Mucosa of descending colon (tissue), 3 donors: ENCODE data around the gene KCNS1. TPM values are rescaled to one million over a fixed set of nuclear protein-coding genes. Genes with fewer than 3 reads are reported as not detected.

Experiments used
- ATAC-seq: fragments of 200-7000 bp; cut with Tn5 transposase; one replicate; pipeline ENCODE4 v1.9.1; 2020; ENCODE audit warnings: mild to moderate bottlenecking, moderate library complexity
- DNase-seq, 3 donors: peaks; one replicate each; pipeline ENCODE4 v3.0.0-alpha.2; 2020
- H3K36me3 ChIP-seq: fragments of 200-600 bp; one replicate; pipeline ENCODE4 v1.8.0; 2021; ENCODE audit warnings: low read depth, mild to moderate bottlenecking
- H3K4me1 ChIP-seq: fragments of 200-600 bp; one replicate; pipeline ENCODE4 v1.8.0; 2021; ENCODE audit warnings: low read depth, mild to moderate bottlenecking
- H3K4me3 ChIP-seq: fragments of 200-600 bp; one replicate; pipeline ENCODE4 v1.8.0; 2021; ENCODE audit warnings: mild to moderate bottlenecking
- H3K9me3 ChIP-seq: fragments of 200-600 bp; one replicate; pipeline ENCODE4 v1.8.0; 2021; ENCODE audit warnings: mild to moderate bottlenecking
- CTCF ChIP-seq: fragments of 200-600 bp; IDR thresholded peaks from one replicate; pipeline ENCODE4 v1.8.0; 2022; ENCODE audit warnings: antibody characterized with exemption, mild to moderate bottlenecking
- intact Hi-C, 2 donors: fragments of 100-400 bp; cut with DNase I in 1 of 2; cut with micrococcal nuclease in 1 of 2; formaldehyde crosslinking; loops; one replicate each; pipeline versions ENCODE4 v1.11.0 to v1.11.1; 2022; cut with DNase I, micrococcal nuclease
- total RNA-seq, 3 donors: library from RNA; stranded (reverse); fragmentation: NEBNext Ultra II Directional in 2 of 3; extraction: Animal tissue kit (Norgen Biotek cat#: 25700) in 2 of 3; gene quantifications; one replicate each; pipeline versions ENCODE4 v1.2.1 to v1.2.4, GENCODE V29; 2021 to 2023
- donor health status: DM: no; HTN: no; CAD: no; lungs with moderate emphysema.
- donor health status: DM: no; HTN: no; CAD: no.
- donor health status: DM: no; HTN: yes; CAD: no.

The KCNS1 gene
- total RNA-seq, 3 donors from 2014 or later: 0.09 to 0.17 TPM; not detected in 1

GRCh38 chr20:45113865-45114264 lies 12.9 kb upstream of the KCNS1 start:
- intact Hi-C loops: no loop called here
- no peak for ATAC-seq
- no peak for DNase-seq
- no peaks in the 10 kb centered on the region for H3K9me3 ChIP-seq
- H3K4me3 ChIP-seq: no peak overlapping the region
- H3K36me3 ChIP-seq: no peaks in the 10 kb centered on the region
- no peaks in the 10 kb centered on the region for H3K4me1 ChIP-seq
- TF ChIP-seq CTCF: no peak

GRCh38 chr20:45112754-45113153 lies 11.8 kb upstream of the KCNS1 start:
- Histone ChIP-seq H3K9me3 (no peaks in the 10 kb centered on the region), H3K36me3 (no peaks in the 10 kb centered on the region), H3K4me1 (no peaks in the 10 kb centered on the region), H3K4me3 (no peak overlapping the region)
- no peak for ATAC-seq
- TF ChIP-seq CTCF: no peak
- no peak for DNase-seq
- intact Hi-C loops: no loop called here

- ATAC-seq (no peak), DNase-seq (no peak)
- no peaks in the 10 kb centered on the region for H3K4me1 ChIP-seq
- intact Hi-C loops: no loop called here
- no peak overlapping the region for H3K4me3 ChIP-seq
- no peaks in the 10 kb centered on the region for H3K9me3 ChIP-seq
- H3K36me3 ChIP-seq: no peaks in the 10 kb centered on the region
- no peak for TF ChIP-seq CTCF
Measured at GRCh38 chr20:45111799-45112471, 11.0 kb upstream of the KCNS1 start.

- no peaks in the 10 kb centered on the region for H3K4me1 ChIP-seq
- H3K9me3 ChIP-seq: no peaks in the 10 kb centered on the region
- intact Hi-C loops: no loop called here
- DNase-seq (no peak), ATAC-seq (no peak)
- H3K4me3 ChIP-seq: no peak overlapping the region
- no peaks in the 10 kb centered on the region for H3K36me3 ChIP-seq
- no peak for TF ChIP-seq CTCF
Measured at GRCh38 chr20:45111285-45111684, 10.4 kb upstream of the KCNS1 start.

- Histone ChIP-seq H3K36me3 (no peaks in the 10 kb centered on the region), H3K4me1 (no peaks in the 10 kb centered on the region), H3K9me3 (no peaks in the 10 kb centered on the region), H3K4me3 (no peak overlapping the region)
- ATAC-seq: no peak
- intact Hi-C loops: no loop called here
- no peak for DNase-seq
- TF ChIP-seq CTCF: no peak
Measured at GRCh38 chr20:45110301-45110700, 9.4 kb upstream of the KCNS1 start.

- Histone ChIP-seq H3K4me3 (no peak overlapping the region), H3K9me3 (no peaks in the 10 kb centered on the region), H3K4me1 (no peaks in the 10 kb centered on the region), H3K36me3 (no peaks in the 10 kb centered on the region)
- DNase-seq (no peak), ATAC-seq (no peak)
- no peak for TF ChIP-seq CTCF
- intact Hi-C loops: no loop called here
Measured at GRCh38 chr20:45109634-45110033, 8.7 kb upstream of the KCNS1 start.
